CD4-positive, alpha-beta T cell treated with Interferon alpha-2 for 1 hour (primary cell): Measurements from ENCODE around the gene PITPNC1.

ENCODE experiments used
- DNase-seq, 2 donors: peaks; one replicate each; pipeline ENCODE4 v3.0.0-alpha.2; 2020 to 2022

The PITPNC1 gene

GRCh38 chr17:67657596-67657995 lies 280.5 kb downstream of the PITPNC1 start:
- DNase-seq, result no peak

- DNase-seq, result no peak
These were observed 281.2 kb downstream of the PITPNC1 start for GRCh38 chr17:67658265-67658664.

GRCh38 chr17:67659028-67659427 lies 281.9 kb downstream of the PITPNC1 start:
- DNase-seq, result no peak

- no peak for DNase-seq
These were observed 285.6 kb downstream of the PITPNC1 start for GRCh38 chr17:67662712-67663111.

- DNase-seq, result no peak
These were observed 286.4 kb downstream of the PITPNC1 start for GRCh38 chr17:67663457-67663856.

- DNase-seq, result no peak
These were observed 288.9 kb downstream of the PITPNC1 start for GRCh38 chr17:67666028-67666427.

GRCh38 chr17:67666710-67667109 lies 289.6 kb downstream of the PITPNC1 start:
- no peak for DNase-seq

- no peak for DNase-seq
These were observed 294.4 kb downstream of the PITPNC1 start for GRCh38 chr17:67671493-67671892.

GRCh38 chr17:67672592-67673335 lies 295.7 kb downstream of the PITPNC1 start:
- no peak for DNase-seq

GRCh38 chr17:67675481-67675880 lies 298.4 kb downstream of the PITPNC1 start:
- DNase-seq, result no peak

- no peak for DNase-seq
These were observed 299.2 kb downstream of the PITPNC1 start for GRCh38 chr17:67676305-67676704.

- no peak for DNase-seq
These were observed 301.3 kb downstream of the PITPNC1 start for GRCh38 chr17:67678414-67678813.

GRCh38 chr17:67679225-67679624 lies 302.1 kb downstream of the PITPNC1 start:
- no peak for DNase-seq

- no peak for DNase-seq
These were observed 302.6 kb downstream of the PITPNC1 start for GRCh38 chr17:67679721-67680120.

GRCh38 chr17:67680445-67681224 lies 303.6 kb downstream of the PITPNC1 start:
- DNase-seq, result no peak

- no peak for DNase-seq
These were observed 305.1 kb downstream of the PITPNC1 start for GRCh38 chr17:67682196-67682595.

GRCh38 chr17:67685351-67685750 lies 308.3 kb downstream of the PITPNC1 start:
- DNase-seq, result no peak

GRCh38 chr17:67686241-67686640 lies 309.2 kb downstream of the PITPNC1 start:
- no peak for DNase-seq

- DNase-seq, result no peak
These were observed 310.4 kb downstream of the PITPNC1 start for GRCh38 chr17:67687511-67687910.

GRCh38 chr17:67689534-67690177 lies 312.6 kb downstream of the PITPNC1 start:
- peak; percentile 51 to 78 for DNase-seq

- DNase-seq, result no peak
These were observed 316.7 kb downstream of the PITPNC1 start for GRCh38 chr17:67693811-67694210.

GRCh38 chr17:67696347-67696746 lies 319.3 kb downstream of the PITPNC1 start:
- DNase-seq, result no peak

- no peak for DNase-seq
These were observed 319.9 kb downstream of the PITPNC1 start for GRCh38 chr17:67696853-67697498.
